NOMO-1 treated with dmso at 0.1 percent for 144 hours (cell line): ENCODE data around the gene AHRR.

Experiments used
- DNase-seq: peaks from one replicate; lab custom pipeline; 2025; ENCODE audit not compliant: unreplicated experiment; lab: John Stamatoyannopoulos, UW

AHRR gene

DNA sequence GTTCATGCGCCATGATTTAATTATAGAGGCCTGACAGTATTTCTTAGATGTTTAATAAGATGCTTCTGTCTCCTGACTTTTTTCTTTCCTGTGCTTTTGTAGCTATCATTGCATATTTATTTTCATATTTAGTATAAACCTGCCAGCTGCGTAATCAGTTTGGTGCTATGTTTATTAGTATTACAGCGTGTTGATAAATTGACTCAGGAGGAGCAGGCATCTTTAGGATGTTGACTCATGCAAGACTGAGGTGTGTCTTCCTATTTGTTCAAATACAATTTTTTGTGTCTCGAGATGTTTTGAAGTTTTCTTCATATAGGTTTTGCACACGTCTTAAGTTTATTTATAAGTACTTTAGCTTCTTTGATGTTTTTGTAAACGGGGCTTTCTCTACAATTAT is 85.5 kb downstream of the AHRR start:
- DNase-seq = no peak

GRCh38 chr5:407801-408268 is 86.3 kb downstream of the AHRR start:
- DNase-seq = no peak

DNA sequence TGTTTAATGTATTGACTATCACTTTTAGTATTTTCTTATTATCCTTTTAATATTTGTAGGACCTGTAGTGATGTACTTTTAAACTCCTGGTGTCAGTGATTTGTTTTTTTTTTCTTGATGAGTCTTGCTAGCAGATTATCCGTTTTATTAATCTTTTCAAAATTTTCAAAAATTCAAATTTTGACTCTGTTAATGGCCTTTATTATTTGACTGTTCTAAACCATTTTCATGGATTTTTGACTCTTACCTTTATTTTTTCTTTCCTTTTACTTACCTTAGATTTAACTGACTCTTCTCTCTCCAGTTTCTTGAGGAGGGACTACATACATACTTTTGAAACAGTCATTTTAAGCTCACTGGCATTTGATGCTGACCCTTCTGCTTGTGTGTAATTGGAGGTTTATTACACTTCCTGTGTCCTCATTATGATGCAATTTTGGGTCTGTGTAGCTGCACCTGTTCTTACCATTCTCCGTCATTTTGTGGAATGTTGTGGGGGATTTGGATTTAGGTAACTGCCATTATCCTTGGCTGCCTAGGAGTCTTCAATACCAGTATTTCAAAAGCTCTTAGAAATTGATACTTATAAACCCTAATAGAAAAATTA is 89.5 kb downstream of the AHRR start:
- DNase-seq = peak; percentile 27

DNA sequence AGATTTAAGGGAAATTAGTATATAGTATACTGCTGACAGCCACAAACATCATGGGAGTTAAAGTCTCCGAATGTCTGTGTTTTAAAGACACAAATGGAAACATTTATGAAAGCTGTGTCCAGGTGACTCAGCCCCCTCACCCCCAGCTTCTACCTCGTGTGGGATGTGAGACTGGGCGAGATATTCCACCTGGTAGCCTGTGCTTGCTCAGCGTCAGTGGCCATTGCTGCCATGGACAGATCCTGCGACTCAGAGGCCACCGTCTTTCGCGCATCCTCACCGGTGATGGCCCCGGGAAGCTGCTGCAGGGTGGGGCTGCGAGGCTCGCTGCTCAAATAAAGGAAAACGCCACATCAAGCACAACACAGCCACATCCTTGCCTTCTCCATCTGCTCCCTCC is 90.2 kb downstream of the AHRR start:
- no peak for DNase-seq

DNA sequence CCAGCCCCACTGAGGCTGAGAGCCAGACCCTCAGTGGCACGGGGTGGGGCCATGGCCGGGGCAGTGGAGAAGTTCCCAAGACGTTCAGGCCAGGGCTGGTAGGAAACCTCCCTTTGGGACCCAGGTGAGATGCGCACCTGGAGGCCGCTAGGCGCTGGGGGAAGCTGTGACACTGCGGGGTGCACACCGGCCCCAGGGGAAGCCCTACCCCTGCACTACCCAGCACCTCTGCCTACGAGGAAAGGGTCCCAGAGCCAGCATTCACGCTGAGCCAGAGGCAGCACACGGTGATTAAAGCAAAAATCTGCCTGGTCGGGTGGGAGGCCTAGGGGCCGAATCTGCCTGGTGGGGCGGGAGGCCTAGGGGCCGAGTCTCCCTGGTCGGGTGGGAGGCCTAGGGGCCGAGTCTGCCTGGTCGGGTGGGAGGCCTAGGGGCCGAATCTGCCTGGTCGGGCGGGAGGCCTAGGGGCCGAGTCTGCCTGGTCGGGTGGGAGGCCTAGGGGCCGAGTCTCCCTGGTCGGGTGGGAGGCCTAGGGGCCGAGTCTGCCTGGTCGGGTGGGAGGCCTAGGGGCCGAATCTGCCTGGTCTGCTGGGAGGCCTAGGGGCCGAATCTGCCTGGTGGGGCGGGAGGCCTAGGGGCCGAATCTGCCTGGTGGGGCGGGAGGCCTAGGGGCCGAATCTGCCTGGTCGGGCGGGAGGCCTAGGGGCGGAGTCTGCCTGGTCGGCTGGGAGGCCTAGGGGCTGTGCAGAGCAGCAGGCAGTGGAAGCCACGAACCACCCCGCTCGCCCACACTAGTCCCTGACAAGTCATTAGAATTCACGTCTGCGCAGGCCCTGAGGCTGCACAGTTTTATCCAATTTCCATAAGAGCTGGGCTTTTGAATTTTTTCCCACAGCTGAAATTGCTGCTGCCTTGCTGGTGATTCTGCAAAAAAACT is 93.7 kb downstream of the AHRR start:
- DNase-seq = peak; percentile 44

GRCh38 chr5:415928-416635 is 94.6 kb downstream of the AHRR start:
- no peak for DNase-seq

DNA sequence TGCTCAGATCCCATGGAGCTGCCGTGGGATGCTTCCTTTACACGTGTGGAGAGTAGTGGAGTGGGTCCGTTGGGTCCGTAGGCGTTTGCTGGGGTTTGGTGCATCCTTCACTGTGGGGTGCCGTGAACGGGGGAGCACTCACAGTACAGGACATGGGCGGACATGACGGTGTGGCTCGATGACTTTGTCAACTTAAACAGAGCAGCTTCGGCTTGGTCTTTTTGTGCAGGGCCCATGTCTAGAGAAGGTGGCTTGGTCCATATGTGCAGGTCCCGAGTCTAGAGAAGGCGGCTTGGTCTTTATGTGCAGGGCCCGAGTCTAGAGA is 95.1 kb downstream of the AHRR start:
- no peak for DNase-seq

- DNase-seq = no peak
These were observed 96.0 kb downstream of the AHRR start for GRCh38 chr5:417301-418161.

DNA sequence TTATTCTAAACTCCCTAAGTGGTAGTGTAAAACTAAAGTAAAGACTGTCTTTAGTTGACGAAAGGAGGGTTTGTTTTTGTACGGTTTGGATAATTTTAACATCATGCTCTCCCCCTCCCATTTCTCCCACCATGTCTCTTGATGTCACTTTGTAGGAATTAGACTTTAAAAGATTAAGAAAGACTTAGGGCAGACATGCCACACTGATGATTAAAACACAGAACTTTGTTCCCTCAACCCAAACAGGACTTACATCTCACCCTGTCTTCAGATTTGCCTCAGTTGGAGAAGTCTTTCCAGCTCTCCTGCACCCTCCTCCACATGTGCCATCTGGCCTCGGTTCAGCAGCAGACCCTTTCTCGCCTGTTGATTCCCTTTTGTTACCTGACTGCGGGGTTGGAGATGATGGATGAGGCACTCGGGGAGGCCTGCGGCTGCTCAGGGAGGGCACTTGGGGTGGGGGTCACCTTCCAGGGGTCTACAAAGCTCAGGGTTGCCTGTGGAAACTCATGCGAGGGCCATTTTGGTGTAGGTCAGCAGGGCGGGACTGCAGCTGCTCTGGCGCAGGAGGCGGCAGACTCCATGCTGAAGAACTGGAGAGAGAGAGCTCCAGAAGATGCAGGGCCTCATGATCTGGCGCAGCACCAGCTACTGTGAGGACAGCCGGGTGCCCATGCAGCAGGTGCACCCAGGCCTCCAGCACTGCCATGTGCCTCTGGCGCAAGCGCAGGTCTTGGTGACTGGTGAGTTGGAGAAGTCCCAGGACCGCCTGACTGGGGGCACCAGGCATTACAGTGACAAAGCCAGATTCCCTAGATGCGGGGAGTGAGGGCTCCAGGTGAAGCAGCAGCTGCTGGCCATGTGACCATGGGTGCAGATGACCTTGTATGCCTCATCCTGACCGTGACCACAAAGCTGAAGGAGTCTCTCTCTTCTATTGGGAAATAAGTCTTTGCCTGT is 96.9 kb downstream of the AHRR start:
- peak; percentile 30 for DNase-seq

DNA sequence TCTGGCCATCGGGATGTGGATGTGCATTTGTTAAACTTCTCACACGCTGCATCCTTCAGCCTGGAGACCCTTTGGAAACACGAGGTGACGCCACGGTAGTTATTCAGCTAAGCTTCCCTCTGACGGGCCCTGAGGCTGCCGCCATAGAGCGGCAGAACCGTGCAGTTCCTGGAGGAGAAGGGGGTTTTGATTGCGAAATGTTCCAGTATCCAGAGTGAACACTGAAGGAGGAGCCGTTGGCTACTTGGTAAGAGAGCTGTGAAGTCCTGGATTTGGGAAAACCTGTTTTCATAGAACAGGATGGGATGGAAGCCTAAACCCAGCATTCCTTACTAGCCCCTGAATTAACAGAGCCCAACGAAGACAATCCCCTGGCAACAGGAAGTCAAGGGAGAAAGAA is 98.5 kb downstream of the AHRR start:
- DNase-seq = no peak

DNA sequence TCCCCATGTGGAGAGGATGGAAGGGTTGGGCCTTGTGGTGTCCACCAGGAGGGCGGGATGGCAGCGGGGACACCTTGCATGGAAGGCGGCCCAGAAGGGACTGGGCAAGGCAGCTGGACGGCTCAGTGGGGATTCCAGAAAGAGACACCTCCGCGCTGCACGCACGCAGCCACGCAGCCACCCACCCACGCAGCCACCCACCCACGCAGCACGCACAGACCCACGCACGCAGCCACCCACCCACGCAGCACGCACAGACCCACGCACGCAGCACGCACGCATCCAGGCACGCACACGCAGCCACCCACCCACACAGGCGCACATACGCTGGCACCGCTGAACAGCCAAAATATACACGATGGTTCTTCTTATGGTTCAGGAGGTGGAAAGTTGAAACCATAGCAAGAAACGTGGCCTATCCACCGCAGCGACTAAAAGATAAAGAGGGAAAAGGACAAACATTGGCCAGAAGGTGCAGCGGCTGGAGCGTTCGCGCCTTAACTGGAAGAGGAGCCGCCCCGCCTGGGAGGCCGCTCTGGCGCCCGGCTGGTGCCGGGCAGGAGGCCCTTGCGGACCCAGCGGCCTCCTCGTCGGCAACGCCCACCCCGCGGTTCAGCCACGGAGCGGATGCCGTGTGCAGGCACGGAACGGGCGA is 99.2 kb downstream of the AHRR start:
- no peak for DNase-seq

- no peak for DNase-seq
These were observed 99.9 kb downstream of the AHRR start for GRCh38 chr5:421287-421880.

DNA sequence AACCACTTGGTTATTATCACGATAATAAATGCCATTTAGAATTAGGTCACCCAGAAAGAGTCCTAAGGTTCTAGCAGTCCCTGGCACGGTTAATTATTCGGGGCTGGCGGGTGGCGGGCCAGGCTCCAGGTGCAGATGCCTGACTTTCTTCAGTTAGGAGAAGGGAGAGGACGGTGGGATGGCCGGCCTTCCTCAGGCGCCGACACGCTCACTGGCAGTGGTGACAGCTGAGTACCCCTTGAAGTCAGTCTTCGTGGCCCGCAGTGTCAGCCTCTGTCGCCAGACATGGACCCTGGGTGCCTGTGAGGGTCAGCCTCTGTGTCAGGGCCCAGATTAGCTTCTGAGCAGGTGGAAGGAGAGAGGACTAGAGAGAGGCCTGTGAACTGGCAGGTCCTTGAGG is 100.4 kb downstream of the AHRR start:
- DNase-seq = no peak

DNA sequence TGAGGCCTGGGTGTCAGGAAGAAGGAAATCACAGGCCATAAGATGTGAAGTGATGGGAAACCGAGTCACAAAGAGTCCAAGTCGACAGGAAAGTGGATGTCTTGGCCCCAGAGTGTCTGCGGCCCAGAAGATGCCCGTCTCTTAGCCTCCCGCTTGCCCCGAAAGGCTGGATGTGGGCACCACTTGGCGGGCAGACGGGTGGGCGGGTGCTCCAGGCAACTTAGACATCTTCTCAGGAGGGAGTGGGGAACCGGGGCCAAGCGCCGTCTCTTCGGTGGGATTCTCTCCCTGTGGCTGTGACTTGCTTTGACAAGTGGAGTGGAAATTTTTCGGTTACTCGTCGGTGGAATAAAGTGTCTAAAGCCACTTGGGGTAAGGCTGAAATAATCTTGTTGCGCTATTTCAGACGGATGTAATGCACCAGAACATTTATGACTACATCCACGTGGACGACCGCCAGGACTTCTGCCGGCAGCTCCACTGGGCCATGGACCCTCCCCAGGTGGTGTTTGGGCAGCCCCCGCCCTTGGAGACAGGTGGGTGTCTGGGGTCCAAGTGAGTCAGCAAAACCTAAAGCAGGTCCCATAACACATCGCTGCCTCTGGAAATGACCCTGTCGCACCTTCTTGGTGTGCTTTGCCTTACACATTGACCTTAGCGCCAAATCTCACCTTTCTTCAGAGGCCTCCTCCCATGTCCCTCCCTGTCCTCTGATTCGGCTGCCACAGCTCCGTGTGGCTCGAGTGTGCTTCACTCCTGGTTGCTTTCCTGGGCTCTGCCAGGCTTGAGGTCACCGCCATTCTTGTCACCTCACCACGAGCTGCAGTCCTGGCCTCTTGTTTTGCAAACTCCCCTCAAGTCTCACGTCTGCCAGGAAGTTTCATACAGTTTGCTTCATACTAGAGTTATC is 101.1 kb downstream of the AHRR start:
- DNase-seq = no peak

DNA sequence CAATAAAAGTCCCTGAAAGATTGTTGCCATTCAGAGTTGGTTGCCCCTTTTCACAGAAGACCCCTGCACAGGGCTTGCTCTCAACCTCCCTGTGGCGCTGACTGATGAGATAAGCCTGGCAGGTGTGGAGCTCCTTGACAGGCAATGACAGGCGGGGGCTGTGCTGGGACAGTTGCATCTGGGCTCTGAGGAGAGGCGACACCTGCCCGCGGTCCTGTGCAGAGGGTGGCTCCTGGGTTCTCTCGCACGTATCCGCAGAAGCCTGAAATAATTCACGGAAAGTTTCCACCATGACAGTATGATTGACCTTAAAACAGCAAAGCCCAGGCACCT is 101.7 kb downstream of the AHRR start:
- no peak for DNase-seq

DNA sequence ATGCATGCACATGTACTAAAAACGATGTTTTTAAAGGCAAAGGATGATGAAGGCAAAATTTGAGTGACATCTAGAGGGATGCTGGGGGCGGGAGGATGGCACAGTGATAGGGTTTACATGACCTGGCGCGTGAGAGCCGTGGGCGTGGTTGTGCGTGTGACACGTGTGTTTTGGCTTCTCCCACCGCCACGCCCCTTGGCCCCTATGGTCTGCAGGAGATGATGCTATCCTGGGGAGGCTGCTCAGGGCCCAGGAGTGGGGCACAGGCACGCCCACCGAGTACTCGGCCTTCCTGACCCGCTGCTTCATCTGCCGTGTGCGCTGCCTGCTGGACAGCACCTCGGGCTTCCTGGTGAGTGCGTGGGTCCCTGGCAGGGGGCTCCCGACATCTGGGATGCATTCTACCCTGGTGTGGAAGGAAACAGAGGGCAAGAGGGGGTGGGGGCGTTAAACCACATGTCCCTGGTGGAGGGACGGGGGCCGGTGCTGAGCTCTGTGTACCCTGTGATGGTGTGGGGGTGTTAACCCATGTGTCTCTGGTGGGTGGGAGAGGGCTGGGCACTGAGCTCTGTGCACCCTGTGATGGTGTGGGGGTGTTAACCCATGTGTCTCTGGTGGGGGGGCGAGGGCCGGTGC is 102.2 kb downstream of the AHRR start:
- DNase-seq = no peak

- DNase-seq = peak; percentile 80
These were observed 103.0 kb downstream of the AHRR start for GRCh38 chr5:424301-425110.
